HepG2 (cell line): ENCODE measurements around the gene E2F3. TPM values are rescaled to one million over a fixed set of nuclear protein-coding genes. Genes with fewer than 3 reads are reported as not detected.

ENCODE experiments used
- ATAC-seq: fragments of 200-7000 bp; cut with Tn5 transposase; 3 replicates; pipeline ENCODE4 v1.9.1; 2020; ENCODE audit warnings: mild to moderate bottlenecking, moderate library complexity
- BruUV-seq: library from RNA; stranded (reverse); fragments of 400-500 nt; replicated peaks from 2 replicates; lab custom pipeline; 2021; lab: Mats Ljungman, UMichigan
- CTCF ChIA-PET: fragments of 300-600 bp; formaldehyde crosslinking; extraction: SDS; loops from one replicate; lab custom pipeline; 2021; ENCODE audit warnings: low total read pairs, inconsistent platforms, low intra/inter-chr PET ratio; lab: Yijun Ruan, JAX
- POLR2A ChIA-PET: fragments of 350-600 bp; sonication (Branson Sonifier 250); formaldehyde crosslinking; loops from one replicate; lab custom pipeline; 2020; ENCODE audit warnings: antibody characterized with exemption, inconsistent platforms; lab: Yijun Ruan, JAX
- DNase-seq: peaks from one replicate; pipeline ENCODE4 v3.0.0-alpha.2; 2015; ENCODE audit warnings: low spot score
- FAIRE-seq: peaks from 3 replicates; lab custom pipeline; 2011; peaks lifted over from hg19 to GRCh38; lab: Jason Lieb, UNC
- H2AFZ ChIP-seq: one replicate; pipeline ENCODE4 v1.6.1; 2011; ENCODE audit warnings: low read length, inconsistent platforms
- H3K27ac ChIP-seq: fragments of 300-600 bp; 3 replicates; pipeline ENCODE4 v1.8.0; 2011; ENCODE audit warnings: mixed run types, mild to moderate bottlenecking, mixed read lengths, low read length, inconsistent platforms; ENCODE audit not compliant: insufficient read depth; ENCODE audit errors: extremely low read length
- H3K27me3 ChIP-seq, 2 experiments: fragments of 200-600 bp in 1 of 2; 2 replicates in 1 of 2; 3 replicates in 1 of 2; pipeline versions ENCODE4 v1.6.0 to v1.8.0; 2011; ENCODE audit warnings: low read length in 2 of 2, mild to moderate bottlenecking in 2 of 2, moderate library complexity in 2 of 2, inconsistent platforms in 1 of 2; ENCODE audit not compliant: insufficient read depth in 2 of 2, control insufficient read depth in 1 of 2
- H3K36me3 ChIP-seq, 2 experiments: fragments of 200-600 bp in 1 of 2; replicated peaks in 1 of 2; 2 replicates in 1 of 2; 3 replicates in 1 of 2; pipeline versions ENCODE4 v1.5.1 to v1.8.0; 2011; ENCODE audit warnings: low read length in 2 of 2, inconsistent platforms in 1 of 2; ENCODE audit not compliant: insufficient read depth in 2 of 2, control insufficient read depth in 1 of 2
- H3K4me1 ChIP-seq: 2 replicates; pipeline ENCODE4 v1.5.1; 2012; ENCODE audit warnings: low read length, inconsistent platforms; ENCODE audit not compliant: insufficient read depth
- H3K4me2 ChIP-seq: 2 replicates; pipeline ENCODE4 v1.6.0; 2011; ENCODE audit warnings: low read depth, low read length, inconsistent platforms
- H3K4me3 ChIP-seq, 3 experiments: fragments of 200-600 bp in 1 of 3; sonication (generic), shearing (Covaris generic) in 1 of 3; replicated peaks in 1 of 3; 2 replicates each; pipeline ENCODE4 v1.5.1; 2011 to 2016; ENCODE audit warnings: low read length in 3 of 3, inconsistent platforms in 2 of 3, low read depth in 2 of 3, mild to moderate bottlenecking in 2 of 3, control low read depth in 1 of 3, mixed read lengths in 1 of 3; ENCODE audit not compliant: insufficient read depth in 1 of 3
- H3K79me2 ChIP-seq: one replicate; pipeline ENCODE4 v1.6.1; 2011; ENCODE audit warnings: low read length, inconsistent platforms; ENCODE audit not compliant: insufficient read depth
- H3K9ac ChIP-seq: 2 replicates; pipeline ENCODE4 v1.6.0; 2011; ENCODE audit warnings: mild to moderate bottlenecking, low read depth, low read length, inconsistent platforms; ENCODE audit not compliant: insufficient read depth
- H3K9me3 ChIP-seq: 2 replicates; pipeline ENCODE4 v1.5.1; 2012; ENCODE audit warnings: mild to moderate bottlenecking, low read length
- H4K20me1 ChIP-seq: 2 replicates; pipeline ENCODE4 v1.6.0; 2011; ENCODE audit warnings: inconsistent platforms, mild to moderate bottlenecking, low read length, moderate library complexity; ENCODE audit not compliant: insufficient read depth
- DMAP1 ChIP-seq: IDR thresholded peaks from 2 replicates; pipeline ENCODE4 v1.6.1; 2016
- ELF3 ChIP-seq: IDR thresholded peaks from 2 replicates; pipeline ENCODE4 v1.6.1; 2016; ENCODE audit warnings: missing genetic modification reagents, missing compliant biosample characterization
- KAT8 ChIP-seq: IDR thresholded peaks from 2 replicates; pipeline ENCODE4 v1.6.1; 2016; ENCODE audit warnings: missing genetic modification reagents, missing compliant biosample characterization
- KMT2A ChIP-seq: sonication (generic); formaldehyde crosslinking; IDR thresholded peaks from 2 replicates; pipeline ENCODE4 v1.4.0; 2020; ENCODE audit warnings: missing genetic modification reagents
- MEIS2 ChIP-seq: sonication (generic); formaldehyde crosslinking; IDR thresholded peaks from 2 replicates; pipeline ENCODE4 v1.9.0; 2021; ENCODE audit warnings: mild to moderate bottlenecking, missing genetic modification reagents
- NFE2 ChIP-seq: sonication (generic); formaldehyde crosslinking; IDR thresholded peaks from 2 replicates; pipeline ENCODE4 v1.4.0; 2020; ENCODE audit warnings: missing genetic modification reagents
- ONECUT2 ChIP-seq: sonication (generic); formaldehyde crosslinking; IDR thresholded peaks from 2 replicates; pipeline ENCODE4 v1.4.0; 2020; ENCODE audit warnings: missing genetic modification reagents
- PTBP1 ChIP-seq: fragments of 200-400 bp; formaldehyde crosslinking; IDR thresholded peaks from 2 replicates; pipeline ENCODE4 v1.6.1; 2018; ENCODE audit warnings: low read length, low read depth; ENCODE audit not compliant: poor library complexity, severe bottlenecking
- SAP130 ChIP-seq: IDR thresholded peaks from 2 replicates; pipeline ENCODE4 v1.6.1; 2016; ENCODE audit warnings: low read depth
- SNRNP70 ChIP-seq: fragments of 200-400 bp; formaldehyde crosslinking; IDR thresholded peaks from 2 replicates; pipeline ENCODE4 v1.6.1; 2017; ENCODE audit warnings: mild to moderate bottlenecking, low read depth, low read length, moderate library complexity
- STAT5B ChIP-seq: sonication (generic); formaldehyde crosslinking; IDR thresholded peaks from 2 replicates; pipeline ENCODE4 v1.4.0; 2020; ENCODE audit warnings: missing genetic modification reagents
- THRA ChIP-seq: sonication (generic); formaldehyde crosslinking; IDR thresholded peaks from 2 replicates; pipeline ENCODE4 v1.4.0; 2020; ENCODE audit warnings: missing genetic modification reagents, borderline replicate concordance
- THYN1 ChIP-seq: sonication (generic); formaldehyde crosslinking; IDR thresholded peaks from 2 replicates; pipeline ENCODE4 v1.8.1; 2023; ENCODE audit warnings: low read depth, mild to moderate bottlenecking, moderate library complexity, missing genetic modification reagents, borderline replicate concordance
- ZFY ChIP-seq: sonication (generic); formaldehyde crosslinking; IDR thresholded peaks from 2 replicates; pipeline ENCODE4 v1.4.0; 2020; ENCODE audit warnings: missing genetic modification reagents
- ZNF33B ChIP-seq: sonication (generic); formaldehyde crosslinking; IDR thresholded peaks from 2 replicates; pipeline ENCODE4 v1.5.1; 2020; ENCODE audit warnings: mild to moderate bottlenecking, missing genetic modification reagents
- ZNF362 ChIP-seq: sonication (generic); formaldehyde crosslinking; IDR thresholded peaks from 2 replicates; pipeline ENCODE4 v1.4.0; 2020; ENCODE audit warnings: missing genetic modification reagents, mild to moderate bottlenecking, borderline replicate concordance
- ZNF784 ChIP-seq: sonication (generic); formaldehyde crosslinking; IDR thresholded peaks from 2 replicates; pipeline ENCODE4 v1.5.1; 2020; ENCODE audit warnings: missing genetic modification reagents, mild to moderate bottlenecking, borderline replicate concordance
- ZSCAN12 ChIP-seq: sonication (generic); formaldehyde crosslinking; IDR thresholded peaks from 2 replicates; pipeline ENCODE4 v1.9.0; 2021; ENCODE audit warnings: mild to moderate bottlenecking, missing genetic modification reagents
- WGBS: methylation state at CpG from one replicate; pipeline ENCODE4 v1.1.6; 2017; ENCODE audit warnings: low lambda C conversion rate; 5-methylcytosine and 5-hydroxymethylcytosine counted together
- in situ Hi-C: cut with HindIII; loops from 2 replicates; pipeline ENCODE4 v1.10.0; 2017; ENCODE audit warnings: low pct_unique_long_range_greater_than_20kb; ENCODE audit not compliant: extremely low pct_ligation_motif_present
- intact Hi-C: fragments of 100-400 bp; cut with micrococcal nuclease; formaldehyde crosslinking; loops from one replicate; pipeline ENCODE4 v1.10.0; 2022; ENCODE audit not compliant: unreplicated experiment
- polyA plus RNA-seq, 8 experiments: library from polyadenylated mRNA; depleted of rRNA in 3 of 8; stranded (reverse) in 7 of 8; unstranded in 1 of 8; fragments of >200 nt; fragmentation: Illumina TruSeq in 4 of 8; extraction: Trizol in 4 of 8; gene quantifications; 2 replicates each; pipeline versions ENCODE4 v1.2.1 to v1.2.3, GENCODE V29; 2011 to 2016; ENCODE audit warnings: low read depth in 4 of 8, missing spikeins in 1 of 8, mixed read lengths in 1 of 8; ENCODE audit not compliant: insufficient read depth in 1 of 8
- total RNA-seq, 5 experiments: library from RNA; depleted of rRNA; stranded (reverse); fragments of >200 nt; fragmentation: Illumina TruSeq; extraction: Trizol; gene quantifications; 2 replicates each; pipeline ENCODE4 v1.2.3, GENCODE V29; 2016; ENCODE audit warnings: low read depth in 1 of 5

The E2F3 gene
- total and polyA plus RNA-seq, 2 of the 13 experiments (the other 11 are each of a cell fraction or from before 2014, with no cell fraction given): 8.5 to 12.7 TPM

GRCh38 chr6:20403766-20404640, 2.3 kb downstream of the E2F3 start (continued):
- TF ChIP-seq STAT5B (no peak), ELF3 (no peak), MEIS2 (CRISPR knock-in tag) (no peak), ONECUT2 (CRISPR knock-in tag) (no peak), ZNF362 (CRISPR knock-in tag) (no peak)
- TF ChIP-seq, all 625 proteins: peak for 55

GRCh38 chr6:20404641-20405032, 3.0 kb downstream of the E2F3 start:
- intact Hi-C loops: loop anchor here (1.0 to 10.0 kb wide), 3 partner anchors 23 to 600 kb away; no protein-coding TSS in a partner anchor
- ATAC-seq: peak; percentile 38
- peaks cover 2 to 19% of the 10 kb centered on the region in 2 experiments; a peak in 3 of 5 replicates for H3K36me3 ChIP-seq
- peaks cover 59% of the 10 kb centered on the region for H3K79me2 ChIP-seq
- H3K4me3 ChIP-seq: peak overlapping the region; percentile 83 to 92 (median 85)
- ChIA-PET POLR2A (interaction anchor here (1.3 to 1.8 kb wide), 3 partner anchors 21 to 130 kb away, joined by 3 to 7 read pairs (median 3); partner anchors contain the start of gene CDKAL1), CTCF (interaction anchor here (1.0 to 2.7 kb wide), 2 partner anchors 113 to 124 kb away, joined by 4 to 24 read pairs; no protein-coding TSS in a partner anchor)
- H3K27me3 ChIP-seq: no peaks in the 10 kb centered on the region; a peak in 1 of 5 replicates
- peak; percentile 85 for DNase-seq
- H3K27ac ChIP-seq: peak overlapping the region; percentile 93
- H4K20me1 ChIP-seq: no peaks in the 10 kb centered on the region
- no peak overlapping the region for H2AFZ ChIP-seq
- no peaks in the 10 kb centered on the region for H3K9me3 ChIP-seq
- peaks cover 25% of the 10 kb centered on the region; the same call in 1 of the 2 replicates for H3K4me1 ChIP-seq
- H3K9ac ChIP-seq: peak overlapping the region; percentile 88
- in situ Hi-C loops: loop anchor here (5.0 kb wide), 1 partner anchor 123 kb away; no protein-coding TSS in a partner anchor
- BruUV-seq: TSS peak; percentile 54
- peak overlapping the region; percentile 94 for H3K4me2 ChIP-seq
- 1% methylated on average over 6 of the region's 6 CpGs for WGBS
- peak; percentile 71 for FAIRE-seq
- TF ChIP-seq PTBP1 (no peak), DMAP1 (CRISPR knock-in tag) (0 out of 2 replicates have a peak, but pooled peaks have one; percentile 15), THRA (CRISPR knock-in tag) (0 out of 2 replicates have a peak, but pooled peaks have one; percentile 18), KMT2A (CRISPR knock-in tag) (peak; percentile 64; the same call in 1 of the 2 replicates), ZSCAN12 (CRISPR knock-in tag) (0 out of 2 replicates have a peak, but pooled peaks have one; percentile 50), KAT8 (CRISPR knock-in tag) (0 out of 2 replicates have a peak, but pooled peaks have one; percentile 46), SNRNP70 (no peak), ZFY (CRISPR knock-in tag) (0 out of 2 replicates have a peak, but pooled peaks have one; percentile 4), SAP130 (CRISPR knock-in tag) (peak; percentile 65), ZNF33B (no peak), ZNF784 (CRISPR knock-in tag) (peak; percentile 52; the same call in 1 of the 2 replicates), THYN1 (CRISPR knock-in tag) (no peak), NFE2 (CRISPR knock-in tag) (no peak)
